GF-D8 (cell line): ENCODE results near the gene ADARB1.
"Not testable (repeated sequence)": the region's sequence is repeated elsewhere in the genome, so short reads cannot be mapped to it uniquely, and the experiment has no call there.

Experiments
- DNase-seq: peaks from one replicate; lab custom pipeline; 2025; lab: John Stamatoyannopoulos, UW

ADARB1 gene, protein sequence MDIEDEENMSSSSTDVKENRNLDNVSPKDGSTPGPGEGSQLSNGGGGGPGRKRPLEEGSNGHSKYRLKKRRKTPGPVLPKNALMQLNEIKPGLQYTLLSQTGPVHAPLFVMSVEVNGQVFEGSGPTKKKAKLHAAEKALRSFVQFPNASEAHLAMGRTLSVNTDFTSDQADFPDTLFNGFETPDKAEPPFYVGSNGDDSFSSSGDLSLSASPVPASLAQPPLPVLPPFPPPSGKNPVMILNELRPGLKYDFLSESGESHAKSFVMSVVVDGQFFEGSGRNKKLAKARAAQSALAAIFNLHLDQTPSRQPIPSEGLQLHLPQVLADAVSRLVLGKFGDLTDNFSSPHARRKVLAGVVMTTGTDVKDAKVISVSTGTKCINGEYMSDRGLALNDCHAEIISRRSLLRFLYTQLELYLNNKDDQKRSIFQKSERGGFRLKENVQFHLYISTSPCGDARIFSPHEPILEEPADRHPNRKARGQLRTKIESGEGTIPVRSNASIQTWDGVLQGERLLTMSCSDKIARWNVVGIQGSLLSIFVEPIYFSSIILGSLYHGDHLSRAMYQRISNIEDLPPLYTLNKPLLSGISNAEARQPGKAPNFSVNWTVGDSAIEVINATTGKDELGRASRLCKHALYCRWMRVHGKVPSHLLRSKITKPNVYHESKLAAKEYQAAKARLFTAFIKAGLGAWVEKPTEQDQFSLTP

DNA sequence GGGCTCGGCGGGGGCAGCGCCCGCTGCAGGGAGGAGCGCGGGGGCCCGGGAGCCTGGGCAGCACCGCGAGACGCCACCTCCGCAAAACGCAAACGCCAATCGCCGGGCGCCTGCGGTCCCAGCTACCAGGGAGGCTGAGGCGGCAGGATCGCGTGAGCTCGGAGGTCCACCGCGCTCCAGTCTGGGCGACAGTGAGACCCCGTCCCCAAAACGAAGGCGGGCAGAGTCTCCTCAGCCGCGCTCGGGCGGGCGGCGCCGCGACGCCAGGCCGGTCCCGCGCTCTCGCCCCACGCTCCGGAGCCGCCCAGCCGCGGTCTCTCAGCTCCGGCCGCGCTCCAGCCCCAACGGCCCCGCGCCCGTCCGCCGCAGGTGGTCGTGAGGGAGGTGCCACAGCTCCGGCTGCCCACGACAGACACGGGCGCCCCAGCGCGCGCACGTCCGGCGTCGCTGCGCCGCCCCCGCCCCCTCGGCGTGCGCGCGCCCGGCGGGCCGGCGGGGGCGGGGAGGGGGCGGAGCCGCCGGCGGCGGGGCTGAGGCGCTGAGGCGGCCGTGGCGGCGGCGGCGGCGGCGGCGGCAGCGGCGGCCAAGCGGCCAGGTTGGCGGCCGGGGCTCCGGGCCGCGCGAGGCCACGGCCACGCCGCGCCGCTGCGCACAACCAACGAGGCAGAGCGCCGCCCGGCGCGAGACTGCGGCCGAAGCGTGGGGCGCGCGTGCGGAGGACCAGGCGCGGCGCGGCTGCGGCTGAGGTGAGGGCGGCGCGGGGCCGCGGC lies at the start of gene ADARB1:
TSS of gene ADARB1 (plus strand) at position 533 of the 770 bp plus-strand sequence. CDS start 97,077 bp downstream, outside the sequence.
- no peak for DNase-seq

DNA sequence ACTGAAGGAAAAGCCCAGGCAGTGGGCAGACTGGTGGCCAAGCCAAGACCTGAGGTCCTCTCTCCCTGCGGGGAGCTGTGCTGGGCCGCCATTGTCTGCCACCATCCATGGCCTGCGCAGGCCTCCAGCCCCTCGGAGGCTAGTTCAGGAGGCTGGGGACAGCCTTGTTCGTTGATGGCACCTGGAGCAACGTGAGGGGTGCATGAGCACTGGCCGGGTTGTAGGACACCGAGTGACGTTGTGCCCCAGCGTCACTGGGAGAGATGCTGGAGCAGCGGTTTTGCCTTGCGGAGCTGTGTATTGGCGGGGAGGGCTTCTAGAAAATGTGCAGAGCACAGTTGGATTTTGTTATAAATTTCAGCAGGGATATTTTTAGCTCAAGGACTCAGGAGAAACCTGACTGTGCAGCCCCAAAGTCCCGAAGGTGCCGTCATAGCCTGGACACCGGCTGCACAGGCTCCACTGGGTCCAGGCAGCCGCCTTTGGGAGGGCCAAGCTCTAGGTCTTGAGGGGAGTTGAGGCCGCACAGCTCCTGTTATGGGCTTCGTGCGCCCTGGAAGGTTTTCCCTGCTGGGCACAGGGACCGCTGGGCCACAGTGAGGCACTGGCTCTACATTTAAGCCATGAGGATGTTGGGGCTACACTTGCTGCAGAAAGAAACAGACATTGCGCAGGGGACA lies 48.2 kb upstream of the ADARB1 start:
- no peak for DNase-seq

DNA sequence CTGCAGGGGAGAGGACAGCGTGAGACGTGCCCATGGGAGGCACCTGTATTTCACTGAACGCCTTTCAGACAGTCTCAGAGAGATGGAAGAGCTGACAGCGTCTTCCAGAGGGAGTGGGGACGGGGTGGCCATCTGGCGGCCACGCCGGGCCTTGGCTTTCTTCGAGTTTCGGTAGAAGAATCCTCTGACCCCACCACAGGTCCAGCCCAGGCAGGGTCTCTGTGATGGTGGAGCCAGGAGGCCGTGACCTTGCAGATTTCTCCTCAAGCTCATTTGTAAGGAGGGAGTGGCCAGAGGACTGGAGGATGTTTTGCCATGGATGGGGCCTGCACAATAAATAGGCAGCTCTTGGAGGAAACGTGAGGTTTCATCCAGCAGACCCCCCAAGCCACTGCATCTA lies 47.6 kb upstream of the ADARB1 start:
- DNase-seq, result no peak

DNA sequence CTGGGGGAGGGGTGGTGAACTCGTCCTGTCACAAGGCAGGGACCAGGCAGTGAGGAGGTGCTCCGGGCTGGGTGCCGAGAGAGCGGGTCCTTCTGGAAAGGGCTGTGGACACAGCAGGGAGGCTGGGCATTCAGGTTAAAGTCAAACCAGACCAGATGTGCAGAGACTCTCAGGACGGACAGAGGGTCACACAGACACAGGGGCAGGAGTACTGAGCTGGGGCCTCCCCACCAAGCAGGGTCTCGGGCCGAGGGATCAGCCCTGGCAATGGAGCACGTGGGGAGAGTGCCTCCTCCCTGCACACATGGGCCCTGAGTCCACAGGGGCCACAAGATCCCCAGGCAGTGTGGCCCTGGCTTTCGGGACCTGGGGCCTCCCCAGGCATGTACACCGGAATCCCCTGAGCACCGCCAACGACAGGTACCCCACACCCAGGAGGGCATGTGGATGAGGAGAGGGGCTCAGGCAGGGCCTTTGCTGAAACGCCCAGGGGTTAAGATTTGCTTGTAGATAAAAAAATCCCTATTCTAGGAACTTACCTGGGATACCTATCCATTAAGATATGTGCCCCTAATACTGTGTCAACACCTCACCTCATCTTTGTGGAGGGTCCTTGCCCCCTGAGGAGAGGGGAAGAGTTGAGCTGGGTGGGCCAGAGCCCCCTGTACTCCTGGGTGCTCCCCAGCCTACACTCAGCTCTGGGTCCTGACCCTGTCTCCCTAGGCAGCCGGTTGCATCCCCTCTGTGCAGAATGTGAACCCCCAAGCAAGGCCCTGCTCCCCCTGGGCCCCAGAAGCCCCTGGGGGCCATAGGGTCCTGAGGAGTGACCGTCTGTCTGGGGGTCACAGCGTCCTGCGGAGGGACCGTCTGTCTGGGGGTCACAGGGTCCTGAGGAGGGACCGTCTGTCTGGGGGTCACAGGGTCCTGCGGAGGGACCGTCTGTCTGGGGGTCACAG lies 46.9 kb upstream of the ADARB1 start:
- no peak for DNase-seq

DNA sequence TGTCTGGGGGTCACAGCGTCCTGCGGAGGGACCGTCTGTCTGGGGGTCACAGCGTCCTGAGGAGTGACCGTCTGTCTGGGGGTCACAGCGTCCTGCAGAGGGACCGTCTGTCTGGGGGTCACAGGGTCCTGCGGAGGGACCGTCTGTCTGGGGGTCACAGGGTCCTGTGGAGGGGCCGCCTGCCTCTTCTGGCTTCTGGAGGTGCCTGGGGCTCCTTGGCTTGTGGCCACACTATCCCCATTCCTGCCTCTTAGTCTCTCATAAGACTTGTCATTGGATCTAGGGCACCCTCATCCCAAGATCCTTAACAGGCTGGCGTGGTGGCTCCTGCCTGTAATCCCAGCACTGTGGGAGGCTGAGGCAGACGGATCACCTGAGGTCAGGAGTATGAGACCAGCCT lies 45.7 kb upstream of the ADARB1 start:
- DNase-seq, result not testable (repeated sequence)

DNA sequence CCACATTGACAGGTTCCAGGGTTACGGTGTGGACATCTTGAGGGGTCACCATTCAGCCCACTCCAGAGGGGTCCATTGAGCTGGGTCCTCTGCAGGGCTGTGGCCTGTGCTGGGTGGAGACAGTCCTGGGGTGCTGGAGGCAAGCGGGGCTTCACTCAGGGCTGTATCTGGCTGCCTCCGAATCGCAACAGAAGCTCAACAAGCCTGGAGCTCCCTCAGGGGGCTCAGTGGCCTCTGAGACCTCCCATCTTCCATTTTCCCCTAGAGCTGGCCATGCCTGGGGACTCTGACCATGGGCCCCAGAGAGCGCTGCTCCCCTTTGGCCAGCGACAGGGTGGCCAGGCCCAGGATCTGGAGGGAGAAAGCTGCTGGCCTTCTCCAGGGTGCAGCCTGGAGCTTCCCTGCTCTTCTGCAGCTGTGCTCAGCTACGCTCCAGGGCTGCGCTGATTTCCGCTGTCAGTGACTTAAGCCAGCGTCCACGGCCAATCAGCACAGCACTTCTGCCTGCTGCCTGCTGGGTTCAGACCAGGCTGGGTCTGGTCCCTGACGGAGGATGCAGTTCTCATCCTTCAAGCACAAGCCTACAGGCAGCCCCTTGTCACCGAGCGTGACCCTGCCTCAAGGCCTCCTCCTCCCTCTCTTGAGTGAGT lies 45.0 kb upstream of the ADARB1 start:
- no peak for DNase-seq

DNA sequence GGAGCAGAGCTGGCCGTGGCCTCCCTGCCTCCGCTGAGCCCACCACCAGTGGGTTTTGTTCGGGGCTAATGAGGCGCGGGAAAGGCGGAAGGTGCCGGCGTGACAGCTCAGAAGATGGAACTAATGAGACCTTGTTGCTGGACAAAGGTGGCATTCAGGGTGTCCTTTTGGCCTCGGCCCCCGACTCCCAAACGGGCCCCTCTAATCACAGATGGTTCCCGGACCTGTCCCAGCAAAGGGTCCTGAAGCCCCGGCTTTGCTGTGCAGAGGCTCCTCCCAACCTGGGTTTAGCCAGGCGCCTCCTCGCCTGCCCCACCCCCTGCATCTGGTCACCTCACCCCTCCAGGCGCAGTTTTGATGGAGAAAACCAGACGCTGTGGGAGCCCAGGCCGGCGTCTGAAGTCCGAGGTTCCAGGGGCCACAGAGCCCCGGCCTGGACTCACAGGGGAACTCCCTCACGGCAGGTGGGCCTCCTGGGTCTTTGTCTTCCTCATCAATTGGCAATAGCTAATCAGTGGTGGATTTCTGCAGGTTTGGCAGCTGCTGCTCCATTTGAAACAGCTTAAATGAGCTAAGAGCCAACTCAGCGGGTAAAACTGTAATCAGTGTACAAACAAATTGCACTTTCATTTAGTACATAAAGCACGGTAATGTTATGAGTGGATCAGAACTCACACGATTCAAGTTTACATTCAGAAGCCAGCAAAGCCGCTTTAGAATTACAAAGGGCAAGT lies 44.3 kb upstream of the ADARB1 start:
- DNase-seq, result no peak

DNA sequence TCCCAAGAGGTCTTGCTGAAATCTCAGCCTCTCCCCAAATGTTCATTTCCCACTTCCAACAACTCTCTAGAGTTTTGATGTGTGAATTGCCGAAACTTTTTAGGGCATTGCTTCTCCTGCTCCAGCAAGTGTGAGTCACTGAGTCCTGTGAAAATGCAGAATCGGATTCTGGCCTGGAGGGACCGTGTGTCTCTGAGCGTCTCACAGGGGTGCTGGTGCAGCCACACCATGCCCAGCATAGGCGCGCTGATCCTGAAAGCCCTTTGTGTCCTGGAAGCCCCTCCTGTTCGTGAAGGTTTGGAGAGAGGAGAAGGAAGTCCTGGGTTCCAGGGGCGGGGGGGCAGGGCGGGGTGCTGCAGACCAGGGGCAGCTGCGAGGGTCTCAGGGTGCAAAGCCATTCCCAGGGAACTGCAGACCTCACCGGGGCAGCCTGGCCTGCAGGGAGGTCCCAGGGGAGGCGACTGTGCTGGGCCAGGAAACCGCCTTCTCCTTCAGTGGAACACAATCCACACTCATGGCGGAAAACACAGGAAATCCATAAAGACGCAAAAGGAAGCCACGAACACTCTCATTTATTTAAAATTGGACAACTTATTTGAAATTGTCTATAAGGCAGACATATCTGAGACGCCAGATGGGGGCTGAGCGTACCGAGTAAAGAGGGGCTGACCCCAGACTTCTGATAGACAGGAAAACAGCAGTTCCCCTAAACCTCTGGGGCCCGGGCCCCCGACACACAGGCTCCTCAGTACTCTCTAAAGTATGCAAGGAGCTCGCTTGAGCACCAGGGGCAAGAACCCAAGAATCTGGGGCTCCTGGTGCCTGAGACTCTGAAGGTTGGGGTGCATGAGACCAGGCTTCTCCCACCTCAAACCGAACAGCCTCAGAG lies 43.5 kb upstream of the ADARB1 start:
- DNase-seq, result no peak

DNA sequence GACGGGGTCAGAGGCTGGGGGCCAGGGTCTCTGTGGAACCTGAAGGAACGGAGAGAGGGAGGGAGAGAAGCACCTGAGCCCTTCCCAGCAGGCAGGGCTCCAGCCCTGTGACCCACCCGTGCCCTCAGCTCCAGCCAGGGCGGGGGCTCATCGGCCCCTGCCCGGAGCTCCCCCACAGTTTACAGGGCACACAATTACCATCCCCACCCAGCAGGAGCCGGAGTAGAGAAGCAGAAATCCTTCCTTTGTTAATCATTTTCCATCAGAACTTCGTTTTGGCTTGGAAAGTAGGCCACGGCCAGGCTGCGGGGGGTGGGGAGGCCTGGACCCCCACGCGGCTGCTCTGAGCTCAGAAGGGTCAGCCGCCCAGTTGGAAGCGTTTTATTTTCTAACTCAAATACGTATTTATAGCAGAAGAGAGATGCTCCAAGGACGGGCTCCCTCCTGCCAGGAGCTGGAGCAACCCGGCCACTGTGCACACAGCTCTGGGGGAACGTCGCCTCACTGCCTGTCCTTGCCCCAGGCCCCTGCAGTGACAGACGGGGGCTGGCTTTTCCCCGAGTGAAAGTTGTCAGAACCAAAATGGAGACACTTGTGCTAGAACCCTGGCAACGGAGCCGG lies 42.7 kb upstream of the ADARB1 start:
- DNase-seq, result no peak

DNA sequence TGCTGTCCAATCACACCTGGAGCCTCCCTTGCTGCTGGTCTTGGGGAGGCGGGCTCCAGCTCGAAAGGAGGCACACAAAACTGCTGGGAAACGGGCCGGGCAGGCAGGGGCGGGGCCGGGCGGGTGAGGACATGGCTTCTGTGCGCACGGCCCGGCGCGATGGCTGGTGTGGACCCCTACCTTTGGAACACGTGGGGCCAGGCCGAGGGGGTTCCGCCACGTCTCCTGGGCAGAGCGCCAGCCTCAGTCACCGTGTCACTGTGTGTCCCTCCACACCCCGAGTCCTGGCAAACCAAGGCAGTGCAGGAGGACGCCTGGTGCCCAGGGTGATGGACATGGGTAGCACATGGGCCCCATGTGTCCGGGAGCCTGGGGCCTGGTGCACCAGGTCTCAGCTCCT lies 42.0 kb upstream of the ADARB1 start:
- DNase-seq, result no peak

DNA sequence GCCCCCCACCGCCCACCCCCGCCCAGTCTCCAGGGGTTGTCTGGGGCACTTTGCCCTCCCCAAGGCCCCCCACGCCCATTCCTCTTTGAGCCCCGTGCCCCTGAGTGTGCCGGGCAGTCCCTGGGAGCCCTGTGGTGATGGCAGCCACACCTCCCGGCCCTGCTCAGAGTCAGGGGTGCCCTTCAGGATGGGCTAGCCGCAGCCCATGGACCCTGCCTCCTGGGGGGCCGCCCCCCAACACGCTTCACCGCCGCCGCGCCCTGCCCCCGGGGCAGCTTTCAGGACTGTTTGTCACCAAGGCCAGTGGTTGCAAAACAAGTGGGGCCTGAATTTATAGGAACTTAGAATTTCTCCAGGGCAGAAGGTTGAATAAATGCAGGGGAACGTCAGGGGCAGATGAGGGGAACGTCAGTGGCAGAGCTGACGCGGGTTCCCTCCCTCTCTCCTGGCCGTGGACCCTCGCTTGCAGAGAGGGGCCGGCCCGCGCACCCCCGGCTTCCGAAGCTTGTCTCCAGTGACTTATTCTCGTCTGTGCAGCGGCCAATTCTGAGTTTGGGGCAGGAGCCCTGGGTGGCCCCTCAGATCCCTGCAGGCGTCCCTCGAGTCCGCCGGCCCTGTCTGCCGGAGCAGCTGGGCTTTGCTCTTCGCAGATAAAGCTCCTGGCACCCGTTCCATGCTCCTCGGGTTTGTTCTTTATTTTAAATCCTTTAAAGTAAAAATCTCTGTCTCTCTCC lies 41.2 kb upstream of the ADARB1 start:
- DNase-seq, result no peak

DNA sequence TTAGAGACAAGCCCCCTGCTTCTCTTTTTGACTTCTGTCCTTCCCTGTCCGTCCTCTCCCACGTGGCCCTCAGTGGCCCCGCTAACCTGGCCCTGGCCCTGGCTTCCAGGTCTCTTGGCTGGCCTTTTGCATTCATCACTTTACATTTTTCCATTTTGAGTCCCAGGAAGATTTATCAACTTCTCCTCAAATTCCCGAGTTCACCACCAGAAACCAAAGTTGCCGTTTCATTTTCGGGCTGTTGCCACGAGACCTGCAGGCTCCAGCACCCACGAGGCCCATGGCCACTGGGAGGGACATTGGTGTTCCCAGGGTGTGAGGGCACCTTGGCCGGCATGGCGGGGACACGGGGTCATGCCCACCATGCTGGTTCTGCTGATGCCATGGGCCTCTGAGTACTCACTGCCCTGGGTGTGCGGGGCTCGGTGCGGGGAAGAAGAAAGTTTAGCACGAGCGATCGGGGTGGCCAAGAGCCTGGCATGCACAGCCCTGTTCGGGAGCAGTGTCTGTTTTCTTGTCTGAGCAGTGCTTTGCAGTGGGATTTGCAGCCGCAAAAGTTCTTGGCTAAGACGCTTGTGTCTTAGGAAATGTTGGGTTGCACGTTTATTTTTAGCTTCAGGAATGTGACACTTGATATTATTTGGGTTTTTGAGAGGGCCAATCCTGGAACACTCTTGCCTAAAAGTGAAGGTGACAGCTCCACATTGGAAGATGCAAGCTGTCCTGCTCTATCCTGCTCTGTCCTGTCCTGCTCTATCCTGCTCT lies 40.4 kb upstream of the ADARB1 start:
- DNase-seq, result no peak

DNA sequence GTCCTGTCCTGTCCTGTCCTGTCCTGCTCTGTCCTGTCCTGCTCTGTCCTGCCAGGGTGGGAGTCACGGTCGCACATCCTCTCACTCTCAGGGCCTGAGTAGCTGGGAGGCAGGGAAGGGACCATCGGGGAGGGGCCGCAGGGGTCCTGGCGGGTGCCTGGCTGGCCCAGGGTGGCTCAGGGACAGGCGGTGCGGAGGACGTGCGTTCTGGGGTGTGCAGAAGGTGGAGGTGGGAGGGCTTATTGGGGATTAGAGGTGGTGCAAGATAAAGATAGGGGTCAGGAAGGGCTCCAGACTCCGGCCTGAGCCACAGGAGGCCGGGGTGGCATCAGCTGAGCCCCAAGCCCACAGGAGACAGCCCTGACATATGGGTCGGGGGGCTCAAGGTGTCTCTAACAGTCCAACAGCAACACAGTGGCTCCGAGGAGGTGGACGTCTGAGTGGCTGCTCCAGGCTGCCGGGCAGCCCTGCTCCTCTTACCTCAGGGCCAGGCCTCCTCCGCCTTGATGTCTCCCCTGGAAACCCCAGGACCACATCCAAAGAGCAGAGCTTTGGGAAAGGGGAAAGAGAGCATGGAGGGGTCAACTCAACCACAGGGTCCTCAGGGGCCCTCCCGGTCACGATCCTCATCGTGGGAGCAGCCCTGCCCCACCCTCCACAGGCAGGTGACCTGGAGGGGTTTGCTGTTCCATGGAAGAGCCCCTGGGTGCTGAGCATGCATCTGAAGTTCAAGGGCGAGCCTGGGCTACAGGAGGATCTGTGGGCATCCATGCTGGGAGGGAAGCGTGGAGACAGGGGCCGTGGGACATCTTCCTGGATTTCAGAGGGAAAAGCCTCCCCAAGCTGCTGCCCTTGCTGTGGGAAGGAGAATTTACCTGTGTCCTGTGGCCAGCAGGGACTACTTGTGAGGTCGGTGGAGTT lies 39.6 kb upstream of the ADARB1 start:
- DNase-seq, result no peak

DNA sequence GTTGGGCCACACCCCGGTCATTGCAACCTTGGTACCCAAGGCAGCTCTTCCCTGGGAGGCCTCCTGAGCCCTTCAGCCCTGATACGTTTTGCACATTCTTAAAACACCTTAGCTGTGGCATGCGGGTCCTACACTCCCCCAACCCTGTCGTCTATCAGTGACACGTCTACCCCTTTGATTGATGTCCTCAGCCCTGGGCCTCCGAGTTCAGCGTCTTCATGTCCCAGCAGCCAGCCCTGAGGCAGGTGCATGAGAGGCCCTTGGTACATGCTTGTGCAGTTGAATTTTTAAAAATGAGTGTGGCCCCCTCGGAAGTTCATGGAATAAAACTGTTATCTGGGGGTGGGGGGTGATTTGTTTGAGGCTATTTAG lies 38.9 kb upstream of the ADARB1 start:
- DNase-seq, result no peak

DNA sequence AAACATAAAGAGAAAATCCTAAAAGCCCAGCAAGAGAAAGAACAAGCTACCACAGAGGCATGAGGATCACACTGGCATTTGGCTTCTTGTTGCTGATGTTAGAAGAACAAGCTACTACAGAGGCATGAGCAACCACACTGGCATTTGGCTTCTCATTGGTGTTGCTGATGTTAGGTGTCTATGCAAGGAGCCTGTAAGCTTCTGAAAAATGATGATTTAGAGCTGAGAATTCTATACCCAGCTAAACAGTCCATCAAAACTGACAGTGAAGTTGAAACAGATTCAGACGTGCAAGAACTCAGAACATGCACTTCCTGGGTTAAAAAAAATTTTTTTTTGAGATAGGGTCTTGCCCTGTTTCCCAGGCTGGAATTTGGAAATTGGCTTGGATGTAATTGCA lies 37.8 kb upstream of the ADARB1 start:
- no peak for DNase-seq

DNA sequence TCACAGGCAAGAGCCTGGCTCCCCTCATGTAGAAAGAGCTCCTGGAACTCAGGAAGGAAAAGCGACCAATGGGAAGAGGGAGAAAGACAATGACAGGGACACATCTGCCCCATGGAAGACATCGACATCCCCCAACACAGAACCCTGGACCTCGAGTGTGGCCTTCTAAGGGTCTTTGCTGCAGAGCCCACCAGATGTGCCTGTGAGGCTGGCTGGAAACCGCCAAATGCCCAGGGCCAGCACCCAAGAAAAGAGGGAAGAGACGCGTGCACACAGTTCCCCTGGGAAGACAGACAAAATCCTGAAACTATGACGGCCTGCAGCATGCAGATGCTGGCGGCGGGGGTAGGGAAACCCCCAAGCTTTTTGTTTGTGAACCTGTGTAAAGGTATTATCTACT lies 36.4 kb upstream of the ADARB1 start:
- DNase-seq, result no peak
